Activated CD4-positive, alpha-beta T cell treated with anti-CD3 and anti-CD28 coated beads, Interleukin-10, Interleukin-2, amounts not matched to agents 100 ng/mL and 50 ng/mL, durations not matched to agents 16 hours and 8 hours (primary cell): Measurements from ENCODE around the gene TAL2.

Experiments
- DNase-seq: peaks from one replicate; pipeline ENCODE4 v3.0.0-alpha.2; 2020

TAL2 gene

DNA sequence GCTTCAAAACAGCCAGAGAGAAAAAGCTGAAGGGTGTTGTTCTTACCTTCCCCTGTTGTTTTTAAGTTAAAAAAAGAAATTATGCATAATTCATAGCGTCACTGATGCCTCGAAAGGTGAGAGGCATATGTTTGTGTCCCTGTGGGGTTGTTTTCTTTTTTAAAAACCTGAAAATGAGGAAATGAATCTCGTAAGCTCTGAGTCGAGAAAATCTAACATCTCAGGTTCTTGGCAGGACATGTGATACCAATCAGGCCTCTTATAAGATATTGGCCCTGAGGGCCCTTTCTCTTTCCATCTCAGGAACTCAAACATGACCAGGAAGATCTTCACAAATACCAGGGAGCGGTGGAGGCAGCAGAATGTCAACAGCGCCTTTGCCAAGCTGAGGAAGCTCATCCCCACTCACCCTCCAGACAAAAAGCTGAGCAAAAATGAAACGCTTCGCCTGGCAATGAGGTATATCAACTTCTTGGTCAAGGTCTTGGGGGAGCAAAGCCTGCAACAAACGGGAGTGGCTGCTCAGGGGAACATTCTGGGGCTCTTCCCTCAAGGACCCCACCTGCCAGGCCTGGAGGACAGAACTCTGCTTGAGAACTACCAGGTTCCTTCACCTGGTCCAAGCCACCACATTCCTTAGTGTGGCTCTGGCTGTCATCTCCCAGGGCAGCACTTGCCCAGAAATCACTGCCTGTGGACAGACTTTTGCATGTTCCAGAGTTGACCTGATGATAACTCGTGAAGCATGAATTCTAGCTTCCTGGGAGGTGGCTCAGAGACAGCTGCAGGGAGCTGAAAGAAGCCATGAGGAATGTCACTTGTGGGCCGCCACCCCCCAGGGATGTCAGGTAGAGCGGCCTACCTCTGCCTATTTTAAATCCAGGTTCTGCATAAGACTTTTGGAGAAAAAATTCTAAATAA, at the start of gene TAL2:
TSS of gene TAL2 (plus strand) at position 274 of the 921 bp plus-strand sequence. CDS start at position 314, 40 bp downstream.
- DNase-seq = no peak

DNA sequence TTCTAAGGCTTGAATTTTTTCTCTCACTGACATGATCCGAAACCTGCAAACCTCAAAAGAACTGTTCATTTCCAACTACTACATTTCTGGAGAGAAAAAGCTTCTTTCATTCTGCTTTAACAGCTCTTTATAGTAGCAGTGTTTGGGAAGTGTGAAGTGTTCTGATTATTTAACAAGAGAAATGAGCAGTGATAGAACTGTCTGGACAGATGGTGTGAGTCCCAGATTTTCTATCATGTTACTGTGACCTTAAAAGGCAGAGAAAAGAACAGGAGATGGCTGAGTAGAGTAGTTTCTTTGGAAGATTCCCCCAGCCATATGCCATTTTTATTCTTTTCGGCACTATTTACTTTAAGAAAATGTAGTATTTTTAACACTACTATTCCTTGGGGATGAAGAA, 41.3 kb upstream of the TAL2 start:
- DNase-seq = no peak

DNA sequence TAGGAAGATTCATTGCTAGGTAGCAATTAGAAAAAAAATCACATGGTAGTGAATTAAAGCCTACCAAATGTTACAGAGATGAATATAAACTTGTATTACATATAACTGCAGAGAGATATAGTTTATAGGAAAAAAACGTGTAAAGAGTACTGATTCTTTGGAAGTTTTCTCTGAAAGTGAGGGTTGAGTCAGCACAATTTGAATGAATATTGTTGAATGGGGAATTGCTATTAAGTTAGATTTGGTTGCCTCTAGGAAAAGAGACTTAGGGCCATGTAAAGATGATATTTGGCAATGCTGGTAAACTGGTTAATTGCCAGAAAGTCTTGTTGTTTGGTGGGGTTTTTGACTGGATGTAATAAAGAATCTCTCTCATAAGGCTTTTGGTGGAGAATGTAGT, 37.2 kb upstream of the TAL2 start:
- no peak for DNase-seq

DNA sequence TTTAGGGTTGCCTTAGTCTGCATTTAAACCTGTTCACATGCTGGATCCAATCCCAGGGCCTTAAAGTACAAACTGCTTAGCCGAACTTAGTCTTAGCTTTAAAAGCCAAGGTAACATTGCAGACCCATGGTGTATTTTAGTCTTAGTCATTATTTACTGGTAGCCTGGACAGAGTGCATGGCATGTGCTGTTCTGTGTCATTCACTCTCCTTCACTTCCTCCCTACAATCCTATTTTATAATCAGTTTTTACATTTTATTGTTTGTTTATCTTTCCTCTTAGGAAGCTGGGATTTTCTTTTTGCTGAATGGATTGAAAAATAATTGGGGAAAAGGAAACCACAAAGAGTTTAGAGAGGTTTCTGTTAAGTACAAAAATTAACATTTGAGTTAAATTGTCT, 29.4 kb upstream of the TAL2 start:
- no peak for DNase-seq

DNA sequence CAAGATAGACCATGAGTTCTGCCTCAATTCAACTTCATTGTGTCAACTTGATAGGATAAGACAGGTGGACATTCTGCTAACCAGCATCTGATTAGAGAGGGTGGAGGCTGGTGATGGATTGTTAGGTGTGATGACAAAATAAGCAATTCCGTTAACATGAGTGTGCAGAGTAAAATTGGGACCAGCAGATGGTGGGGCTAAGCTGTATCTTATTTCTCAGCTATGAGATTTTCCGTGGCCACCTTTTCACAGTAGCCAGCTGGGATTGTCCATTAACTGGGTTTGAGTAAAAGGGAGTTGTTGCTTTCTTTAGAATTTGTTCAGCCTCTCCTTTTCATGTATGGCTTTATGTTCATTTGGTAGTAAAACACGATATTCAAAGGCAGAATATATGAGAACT, 28.8 kb upstream of the TAL2 start:
- no peak for DNase-seq

DNA sequence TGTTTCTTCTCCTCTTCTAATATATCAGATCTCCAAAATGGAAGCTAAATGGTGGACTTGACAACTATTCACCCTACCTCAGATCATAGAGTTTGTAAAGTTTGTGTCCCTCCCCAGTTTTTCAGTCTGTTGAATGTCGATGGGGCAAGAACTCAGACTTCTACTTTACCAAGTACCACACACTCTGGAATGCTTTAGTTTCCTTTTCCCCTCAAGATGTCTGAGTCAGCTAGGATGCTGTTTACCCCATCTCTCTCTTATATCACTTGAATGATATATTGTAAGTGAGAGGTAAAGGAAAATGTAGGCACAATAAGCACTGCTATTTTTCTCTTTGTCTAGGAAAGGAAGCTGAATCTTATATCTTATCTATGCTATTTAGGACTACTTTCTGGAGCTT, 25.9 kb upstream of the TAL2 start:
- DNase-seq = no peak

DNA sequence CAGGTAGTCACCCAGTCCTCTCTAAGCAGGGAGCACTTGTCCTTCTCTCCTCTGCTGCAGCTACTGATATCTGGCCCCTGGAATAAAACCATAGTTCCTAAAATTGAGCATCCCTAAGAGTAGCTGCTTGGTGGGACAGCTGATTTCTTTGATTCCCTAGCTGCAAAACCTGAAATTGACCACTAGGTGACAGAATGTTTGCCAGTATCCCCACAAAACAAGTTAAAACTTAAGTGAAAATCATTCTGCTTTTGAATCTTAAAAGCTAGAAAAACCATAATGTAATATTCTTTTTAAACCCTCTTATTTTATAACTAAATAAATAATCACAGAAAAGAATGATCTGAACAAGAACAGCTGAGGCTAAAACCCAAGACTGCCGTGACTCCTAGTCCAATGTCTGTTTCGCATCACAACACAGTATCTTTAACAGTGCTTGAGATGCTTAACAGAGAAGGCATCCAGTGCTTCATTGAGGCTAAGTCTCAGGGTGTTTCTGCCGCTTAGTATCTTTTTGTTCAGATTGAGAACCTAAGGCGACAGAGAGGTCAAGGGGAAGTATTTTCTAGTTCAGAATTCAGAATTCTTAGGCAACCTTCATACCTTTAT, 24.4 kb upstream of the TAL2 start:
- no peak for DNase-seq

DNA sequence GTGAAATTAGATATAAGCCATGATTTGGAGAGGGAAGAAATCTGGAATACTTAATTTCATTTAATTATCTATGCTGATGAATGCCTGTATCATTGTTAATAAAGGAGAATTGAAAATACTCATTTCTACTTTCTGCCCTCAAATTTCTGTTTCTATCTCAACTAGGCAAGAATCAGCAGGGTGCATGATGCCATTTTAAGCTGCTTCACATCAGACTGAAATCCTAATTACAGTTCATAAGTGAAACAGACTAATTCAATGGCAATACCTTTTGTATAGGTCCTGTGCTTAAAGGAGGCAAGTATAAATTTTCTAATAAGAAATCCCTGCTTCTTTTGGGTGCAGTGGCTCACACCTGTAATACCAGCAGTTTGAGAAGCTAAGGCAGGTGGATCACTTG, 22.3 kb upstream of the TAL2 start:
- no peak for DNase-seq

DNA sequence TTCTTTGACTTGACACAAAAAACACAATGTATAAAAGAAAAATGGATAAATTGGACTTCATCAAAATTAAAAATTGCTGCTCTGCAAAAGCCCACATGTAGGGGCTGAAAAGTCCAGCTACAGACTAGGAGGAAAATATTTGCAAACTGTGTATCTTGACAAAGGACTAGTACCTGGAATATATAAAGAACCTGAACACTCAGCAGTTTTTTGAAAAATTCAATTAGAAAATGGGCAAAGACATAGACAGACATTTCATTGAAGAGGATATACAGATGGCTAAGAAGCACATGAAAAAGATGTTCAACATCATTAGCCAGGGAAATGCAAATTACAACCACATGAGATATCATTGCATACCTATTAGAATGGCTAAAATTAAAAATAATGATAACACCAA, 18.5 kb upstream of the TAL2 start:
- no peak for DNase-seq

DNA sequence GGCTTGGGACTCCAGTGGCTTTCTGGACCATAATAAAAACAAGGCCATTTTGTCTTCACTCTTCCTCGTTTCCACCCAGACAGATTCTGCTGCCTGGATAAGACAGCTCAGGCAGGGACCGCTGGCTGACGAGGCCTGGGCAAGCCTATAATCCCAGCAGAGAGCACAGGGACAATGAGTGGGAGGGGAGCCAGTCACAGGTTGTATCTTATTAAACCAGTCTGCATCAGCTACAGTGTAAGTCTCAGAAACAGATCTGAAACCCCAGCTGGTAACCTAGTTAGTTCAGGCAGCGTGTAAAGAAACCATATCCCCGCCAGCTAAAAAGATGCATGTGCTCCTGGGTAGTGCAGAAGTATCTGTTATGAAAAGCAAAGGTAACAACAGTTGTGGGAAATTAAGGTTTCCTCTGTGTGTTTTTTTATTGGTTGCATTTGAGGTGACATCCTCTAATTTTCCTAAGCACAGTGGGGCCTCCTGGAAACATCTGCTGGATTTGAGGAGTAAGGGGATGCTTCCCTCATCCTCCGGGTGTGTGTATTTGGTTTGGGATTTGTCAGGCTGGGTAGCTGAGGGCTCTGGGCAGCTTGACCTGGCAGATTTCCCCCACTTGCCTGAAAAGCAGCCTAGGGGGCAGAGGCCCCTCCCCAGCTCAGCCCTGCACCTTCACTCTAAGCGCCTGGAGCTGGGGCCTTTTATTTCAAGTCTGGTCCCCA, 15.2 kb upstream of the TAL2 start:
- DNase-seq = no peak

DNA sequence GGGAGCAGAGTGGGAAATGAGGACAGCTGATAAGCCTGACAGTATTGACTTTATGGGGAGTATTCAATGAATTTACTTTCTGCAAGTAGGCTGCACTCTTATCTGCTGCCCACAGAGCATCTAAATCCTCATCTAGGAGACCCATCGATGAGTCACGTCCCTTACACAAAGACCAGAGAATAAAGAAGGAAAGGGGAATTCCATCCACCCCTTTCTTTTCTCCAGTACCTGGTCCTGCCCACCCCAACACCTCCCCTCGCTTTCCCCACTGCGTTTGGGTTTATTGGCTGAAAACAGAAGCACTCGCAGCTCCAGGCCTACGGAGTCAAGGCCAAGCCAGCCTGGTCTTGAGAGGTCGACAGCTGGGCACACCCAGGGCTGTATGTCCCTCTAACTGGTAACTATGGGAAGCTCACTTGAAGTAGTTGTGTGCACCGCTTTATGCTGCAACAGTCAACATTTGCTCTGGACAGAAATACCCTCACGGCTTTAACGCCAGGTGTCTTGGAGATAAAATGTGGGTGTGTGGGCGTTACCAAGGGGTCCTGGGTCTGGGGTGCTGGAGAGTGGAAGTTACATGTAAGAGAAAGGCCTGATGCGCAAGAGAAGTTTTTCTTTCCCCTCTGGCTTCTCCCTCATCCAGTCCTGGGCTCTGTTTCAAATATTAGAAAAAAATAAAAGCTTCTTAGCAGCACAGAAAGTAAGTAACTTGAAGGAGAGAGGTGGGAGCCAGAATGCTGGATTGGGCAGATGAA, 14.5 kb upstream of the TAL2 start:
- no peak for DNase-seq

DNA sequence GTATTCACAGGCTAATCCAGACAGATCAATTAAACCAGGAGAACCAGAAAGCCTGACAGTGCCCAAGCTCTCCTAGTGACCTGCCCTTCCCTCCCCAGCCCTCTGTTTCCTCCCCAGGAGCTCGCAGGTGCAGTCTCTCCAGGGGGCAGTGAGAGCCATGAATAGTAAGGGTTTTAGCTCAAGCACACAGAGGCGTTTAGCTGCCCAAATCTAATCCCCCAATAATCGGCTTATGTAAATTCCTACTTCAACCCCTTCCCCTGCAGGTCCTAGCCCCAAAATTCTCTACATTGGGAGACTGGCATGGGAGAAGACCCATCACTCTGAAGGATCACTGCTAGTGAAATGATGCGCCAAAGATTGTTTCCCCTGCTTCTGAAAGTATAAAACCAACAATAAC, 10.5 kb upstream of the TAL2 start:
- no peak for DNase-seq

DNA sequence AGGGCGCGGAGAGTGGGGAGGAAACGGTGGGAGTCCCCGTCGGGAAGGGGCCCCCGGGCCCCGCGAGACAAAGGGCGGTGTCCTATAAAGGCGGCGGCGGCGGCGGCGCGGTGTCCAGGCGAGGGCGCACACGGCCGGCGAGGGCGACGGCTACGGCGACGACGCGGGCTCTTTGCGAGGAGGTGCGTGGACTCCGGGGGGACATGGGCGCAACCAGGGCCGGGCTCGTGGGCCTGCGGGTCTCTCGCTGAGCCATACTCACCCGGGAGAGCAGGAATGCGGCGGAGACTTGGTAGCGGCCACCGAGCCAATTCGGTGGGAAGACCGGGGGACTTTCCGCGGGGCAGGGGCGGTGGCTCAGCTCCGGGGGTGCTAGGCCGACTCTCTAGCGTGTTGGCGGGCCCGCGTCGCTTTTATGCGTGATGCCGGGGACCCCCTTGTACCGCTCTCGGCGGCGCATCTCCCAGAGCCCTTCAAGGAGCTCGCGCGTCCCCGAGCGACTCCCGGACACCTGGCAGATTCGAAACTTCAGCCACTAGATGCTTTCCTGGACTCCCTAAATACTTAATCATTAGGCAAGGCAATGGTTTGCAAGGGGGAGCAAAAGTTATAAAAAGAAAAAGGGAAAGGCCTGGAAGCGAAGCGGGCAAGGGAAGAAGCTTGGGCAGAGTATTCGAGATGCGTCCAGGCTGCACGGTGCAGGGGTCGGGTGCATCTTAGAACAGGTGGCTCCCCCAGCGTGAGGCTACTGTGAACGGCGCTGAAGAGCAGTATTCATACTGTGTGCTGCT, 5.9 kb upstream of the TAL2 start:
- DNase-seq = no peak

DNA sequence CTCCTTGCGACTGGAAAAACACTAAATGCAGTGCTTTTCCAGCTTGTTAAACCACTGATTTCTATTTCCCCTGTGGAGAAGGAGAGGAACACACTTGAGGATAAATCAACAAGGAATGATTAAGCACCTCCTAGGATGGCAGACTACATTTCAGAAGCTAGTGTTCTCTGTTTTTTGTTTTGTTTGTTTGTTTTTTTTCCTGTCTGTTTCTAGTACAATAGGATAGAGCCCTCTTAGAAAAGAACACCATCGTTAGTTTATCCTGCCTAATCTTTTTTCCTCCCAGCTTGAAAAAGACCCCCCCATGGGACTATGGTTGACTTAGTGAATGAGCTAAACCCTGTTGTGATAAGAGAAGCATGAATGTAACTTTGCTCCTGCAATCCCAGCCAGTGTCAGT, 3.9 kb upstream of the TAL2 start:
- DNase-seq = no peak

DNA sequence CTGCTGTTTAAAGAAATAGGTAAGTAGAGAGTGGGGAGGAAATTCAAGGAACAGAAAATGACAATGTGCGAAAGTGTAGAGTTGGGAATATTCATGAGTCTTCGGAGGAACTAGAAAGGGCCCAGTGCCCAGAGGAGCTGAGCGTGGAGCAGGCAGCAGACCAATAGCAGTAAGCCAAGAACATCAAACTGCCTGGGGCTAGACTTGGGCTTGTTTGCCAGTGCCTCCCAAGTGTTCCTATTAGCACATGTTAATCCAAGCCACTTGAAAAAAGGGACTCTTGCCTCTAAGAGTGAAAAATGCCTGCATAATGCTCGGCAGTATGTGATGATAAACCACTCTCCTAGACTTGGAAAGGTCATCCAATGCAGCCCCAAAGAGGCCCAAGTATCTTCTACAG, 1.2 kb upstream of the TAL2 start:
- DNase-seq = no peak

DNA sequence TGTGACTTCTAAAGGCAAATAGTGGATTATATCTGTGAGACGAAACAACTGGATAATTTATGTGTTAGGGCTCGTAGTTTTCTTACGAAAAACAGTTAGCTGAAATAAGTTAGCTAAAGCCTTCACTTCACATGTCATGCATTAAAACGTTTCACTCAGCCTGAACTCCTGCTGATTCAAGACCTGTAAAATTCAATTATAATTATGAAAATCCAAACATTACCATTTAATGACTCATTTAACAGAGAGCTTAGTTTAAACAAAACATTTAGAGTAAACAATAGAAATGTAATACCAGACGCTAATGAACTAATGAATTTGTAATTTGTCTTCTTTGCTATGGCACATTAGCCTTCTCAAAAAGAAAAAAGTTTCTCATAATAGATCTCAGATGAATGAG, 1.7 kb downstream of the TAL2 start:
- no peak for DNase-seq

DNA sequence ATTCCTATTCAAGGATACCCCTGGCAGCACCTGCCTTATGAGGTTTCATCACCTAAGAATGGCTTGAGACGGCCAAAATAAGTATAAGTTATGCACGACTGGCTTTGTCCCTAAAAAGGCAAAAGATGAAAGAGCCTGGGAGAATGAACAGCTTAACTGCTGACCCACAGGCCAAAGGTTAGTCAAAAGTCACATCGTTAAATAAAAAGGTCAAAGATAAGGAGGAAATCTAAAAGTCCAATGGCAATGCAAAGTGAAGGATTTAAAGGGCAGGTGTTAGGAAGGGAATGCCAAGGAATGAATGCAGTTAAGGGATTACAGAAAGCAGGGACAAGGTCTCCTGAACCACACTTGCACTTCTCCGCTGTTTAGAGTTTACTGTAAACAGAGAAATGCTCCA, 5.6 kb downstream of the TAL2 start:
- no peak for DNase-seq

DNA sequence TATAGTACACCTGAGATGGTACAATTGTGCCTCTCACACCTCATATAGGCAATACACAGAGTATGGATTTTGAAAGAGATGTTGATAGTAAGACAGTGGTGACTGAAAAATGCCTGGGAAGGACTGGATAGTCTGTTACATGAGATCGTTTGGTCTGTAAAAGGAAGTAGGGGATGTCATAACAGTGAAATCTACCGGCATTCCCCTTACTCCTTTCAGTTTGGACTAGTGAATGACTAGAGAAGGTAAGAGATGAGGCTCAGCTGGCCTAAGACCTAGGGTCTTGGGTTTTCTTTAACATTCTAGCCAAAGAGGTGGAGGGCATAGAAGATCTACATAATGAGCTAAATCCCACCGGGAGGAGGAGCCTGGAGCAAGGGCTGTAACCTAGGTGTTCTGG, 8.1 kb downstream of the TAL2 start:
- DNase-seq = no peak

DNA sequence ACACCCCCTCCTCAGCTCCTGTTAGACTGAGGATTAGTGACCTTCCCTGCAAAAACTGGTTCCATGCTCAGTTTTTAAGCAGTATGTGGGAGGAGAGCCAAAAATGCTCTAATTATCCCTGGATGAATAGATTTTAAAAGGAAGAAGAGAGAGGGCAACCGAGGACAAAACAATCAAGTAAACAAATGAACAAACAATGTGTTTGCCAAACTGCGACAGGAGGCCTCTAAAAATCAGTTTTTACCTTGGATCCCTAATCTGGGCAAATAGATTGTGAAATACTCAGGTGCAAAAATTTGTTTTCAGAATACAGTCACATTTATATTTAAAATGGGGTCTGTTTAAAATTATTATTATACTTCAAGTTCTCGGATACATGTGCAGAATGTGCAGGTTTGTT, 8.5 kb downstream of the TAL2 start:
- no peak for DNase-seq

DNA sequence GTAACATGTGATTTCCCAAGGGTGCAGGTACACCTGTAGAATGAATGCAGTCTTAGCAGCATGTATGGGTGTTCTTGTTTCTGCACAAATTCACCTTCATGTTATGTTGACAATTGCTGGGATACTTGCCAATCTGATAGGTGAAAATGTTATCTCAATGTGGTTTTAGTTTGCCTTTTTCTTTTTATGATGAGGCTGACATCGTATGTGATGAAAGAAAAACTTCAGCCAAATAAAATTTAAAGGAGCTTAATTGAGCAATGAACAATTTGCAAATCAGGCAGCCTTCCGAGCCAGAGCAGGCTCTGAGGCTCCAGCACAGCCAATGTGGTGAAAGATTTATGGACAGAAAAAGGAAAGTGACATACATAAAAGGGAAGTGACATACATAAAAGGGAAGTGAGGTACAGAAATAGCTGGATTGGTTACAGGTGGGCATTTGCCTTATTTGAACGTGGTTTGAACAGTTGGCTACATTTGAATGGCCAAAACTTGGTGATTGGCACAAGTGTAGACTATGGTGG, 10.5 kb downstream of the TAL2 start:
- DNase-seq = no peak

DNA sequence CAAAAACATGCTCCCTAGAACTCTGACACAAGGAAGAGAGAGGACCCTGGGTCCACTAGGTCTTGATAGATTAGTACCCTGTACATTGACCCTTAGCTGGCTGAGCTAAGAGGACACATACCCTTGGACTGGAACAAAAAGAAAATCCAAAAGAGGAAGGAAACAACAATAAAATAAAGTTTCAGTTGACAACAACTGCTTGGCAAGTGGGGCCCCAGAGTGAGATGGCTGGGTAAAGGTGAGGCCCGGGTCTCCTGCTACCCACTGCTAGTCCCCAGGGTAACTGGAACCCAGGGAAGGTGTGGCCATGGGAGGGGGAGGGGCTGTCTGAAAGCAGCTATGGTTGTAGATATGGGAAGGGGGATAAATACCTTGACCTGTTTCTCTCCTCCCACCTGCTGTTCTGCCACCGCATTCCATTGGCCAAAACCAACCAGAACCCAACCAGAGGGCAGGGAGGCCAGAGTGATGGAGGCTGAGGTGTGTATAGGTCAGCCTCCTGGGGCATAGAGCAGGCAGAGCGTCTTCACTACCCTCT, 11.7 kb downstream of the TAL2 start:
- DNase-seq = no peak
